ENCODE measurements around the gene NTSR1. TPM values are rescaled to one million over a fixed set of nuclear protein-coding genes. Genes with fewer than 3 reads are reported as not detected.
A peak's percentile ranks its signal among the peaks of the same experiment; 100 is the strongest.

Gene NTSR1
- total RNA-seq, 1 experiment from 2014 or later: 4.5 TPM

DNA sequence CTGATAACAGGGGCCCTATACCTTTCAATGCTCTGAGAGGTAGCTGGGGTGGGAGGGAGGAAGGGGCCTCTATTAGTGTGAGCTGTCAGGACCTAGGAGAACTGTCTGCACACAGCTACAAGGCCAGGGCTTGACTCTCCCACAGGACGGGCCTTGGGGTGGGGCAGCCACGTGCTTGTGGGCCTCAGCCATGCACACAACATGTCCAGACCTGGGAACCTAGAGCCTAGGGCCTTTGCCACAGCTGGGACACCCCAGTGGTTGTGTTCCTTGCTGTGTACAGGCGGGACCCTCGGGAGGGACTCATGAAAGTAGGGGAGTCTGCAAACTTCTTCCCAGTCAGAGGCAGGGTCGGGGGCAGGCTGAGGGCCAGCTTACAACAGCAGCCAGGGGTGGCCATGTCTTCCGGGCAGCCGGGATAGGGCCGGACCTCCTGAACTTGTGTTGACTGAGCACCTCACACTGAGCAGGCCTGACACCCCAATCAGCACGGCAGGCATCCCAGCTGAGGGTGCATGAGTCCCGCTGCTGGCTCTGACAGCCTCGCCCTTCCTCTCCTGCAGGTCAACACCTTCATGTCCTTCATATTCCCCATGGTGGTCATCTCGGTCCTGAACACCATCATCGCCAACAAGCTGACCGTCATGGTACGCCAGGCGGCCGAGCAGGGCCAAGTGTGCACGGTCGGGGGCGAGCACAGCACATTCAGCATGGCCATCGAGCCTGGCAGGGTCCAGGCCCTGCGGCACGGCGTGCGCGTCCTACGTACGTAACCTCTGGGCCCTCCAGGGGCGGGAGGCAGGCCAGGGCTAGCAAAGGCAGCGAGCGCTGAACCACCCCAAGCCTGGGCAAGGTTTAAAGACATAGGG, 45.7 kb downstream of the NTSR1 start:
- TF ChIP-seq, protein P1, sequence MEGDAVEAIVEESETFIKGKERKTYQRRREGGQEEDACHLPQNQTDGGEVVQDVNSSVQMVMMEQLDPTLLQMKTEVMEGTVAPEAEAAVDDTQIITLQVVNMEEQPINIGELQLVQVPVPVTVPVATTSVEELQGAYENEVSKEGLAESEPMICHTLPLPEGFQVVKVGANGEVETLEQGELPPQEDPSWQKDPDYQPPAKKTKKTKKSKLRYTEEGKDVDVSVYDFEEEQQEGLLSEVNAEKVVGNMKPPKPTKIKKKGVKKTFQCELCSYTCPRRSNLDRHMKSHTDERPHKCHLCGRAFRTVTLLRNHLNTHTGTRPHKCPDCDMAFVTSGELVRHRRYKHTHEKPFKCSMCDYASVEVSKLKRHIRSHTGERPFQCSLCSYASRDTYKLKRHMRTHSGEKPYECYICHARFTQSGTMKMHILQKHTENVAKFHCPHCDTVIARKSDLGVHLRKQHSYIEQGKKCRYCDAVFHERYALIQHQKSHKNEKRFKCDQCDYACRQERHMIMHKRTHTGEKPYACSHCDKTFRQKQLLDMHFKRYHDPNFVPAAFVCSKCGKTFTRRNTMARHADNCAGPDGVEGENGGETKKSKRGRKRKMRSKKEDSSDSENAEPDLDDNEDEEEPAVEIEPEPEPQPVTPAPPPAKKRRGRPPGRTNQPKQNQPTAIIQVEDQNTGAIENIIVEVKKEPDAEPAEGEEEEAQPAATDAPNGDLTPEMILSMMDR (IDR thresholded peaks at IDR 0.05; ENCODE audit: unreplicated experiment): no peak
- no TSS peak for BruUV-seq (replicated peaks)
- Mint-ChIP-seq H3K4me3 (ENCODE audit: unreplicated experiment) (no peak overlapping the region), H3K27me3 (ENCODE audit: insufficient read depth, unreplicated experiment) (no peaks in the 10 kb centered on the region), H3K9me3 (ENCODE audit: unreplicated experiment) (no peaks in the 10 kb centered on the region), H3K36me3 (ENCODE audit: insufficient read depth, unreplicated experiment) (peaks cover 6% of the 10 kb centered on the region), H3K27ac (ENCODE audit: low read depth, unreplicated experiment) (no peak overlapping the region), H3K4me1 (ENCODE audit: insufficient read depth, unreplicated experiment) (no peaks in the 10 kb centered on the region)
- ChIA-PET POLR2A (interaction anchor here (0.9 to 1.7 kb wide), 3 partner anchors 14 to 46 kb away, joined by 3 to 12 read pairs (median 3); no protein-coding TSS in a partner anchor), CTCF (interaction anchor here (0.6 to 0.7 kb wide), 2 partner anchors 76 to 469 kb away, joined by 3 read pairs; no protein-coding TSS in a partner anchor)
- no peak for DNase-seq (ENCODE audit: unreplicated experiment)
- intact Hi-C loops (cut with micrococcal nuclease): no loop called here

DNA sequence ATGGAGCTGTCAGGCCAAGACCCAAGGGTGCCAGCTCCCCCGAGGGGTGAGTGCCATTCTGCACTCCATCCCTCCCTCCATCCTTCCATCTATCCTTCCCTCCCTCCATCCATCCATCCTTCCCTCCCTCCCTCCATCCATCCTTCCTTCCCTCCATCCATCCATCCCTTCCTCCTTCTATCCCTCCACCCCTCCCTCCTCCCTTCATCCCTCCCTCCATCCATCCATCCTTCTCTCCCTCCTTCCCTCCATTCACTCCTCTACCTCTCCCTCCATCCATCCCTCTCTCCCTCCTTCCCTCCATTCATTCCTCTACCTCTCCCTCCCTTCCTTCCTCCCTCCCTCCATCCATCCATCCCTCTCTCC, 46.3 kb downstream of the NTSR1 start:
- CTCF ChIA-PET: no interaction called here
- Mint-ChIP-seq H3K4me3 (ENCODE audit: unreplicated experiment) (no peak overlapping the region), H3K27ac (ENCODE audit: low read depth, unreplicated experiment) (no peak overlapping the region), H3K27me3 (ENCODE audit: insufficient read depth, unreplicated experiment) (no peaks in the 10 kb centered on the region), H3K9me3 (ENCODE audit: unreplicated experiment) (no peaks in the 10 kb centered on the region), H3K4me1 (ENCODE audit: insufficient read depth, unreplicated experiment) (no peaks in the 10 kb centered on the region), H3K36me3 (ENCODE audit: insufficient read depth, unreplicated experiment) (peaks cover 6% of the 10 kb centered on the region)
- no TSS peak for BruUV-seq (replicated peaks)
- intact Hi-C loops (cut with micrococcal nuclease): no loop called here
- no peak for DNase-seq (ENCODE audit: unreplicated experiment)
- TF ChIP-seq, protein P1 (IDR thresholded peaks at IDR 0.05; ENCODE audit: unreplicated experiment): no peak
- POLR2A ChIA-PET: no interaction called here

DNA sequence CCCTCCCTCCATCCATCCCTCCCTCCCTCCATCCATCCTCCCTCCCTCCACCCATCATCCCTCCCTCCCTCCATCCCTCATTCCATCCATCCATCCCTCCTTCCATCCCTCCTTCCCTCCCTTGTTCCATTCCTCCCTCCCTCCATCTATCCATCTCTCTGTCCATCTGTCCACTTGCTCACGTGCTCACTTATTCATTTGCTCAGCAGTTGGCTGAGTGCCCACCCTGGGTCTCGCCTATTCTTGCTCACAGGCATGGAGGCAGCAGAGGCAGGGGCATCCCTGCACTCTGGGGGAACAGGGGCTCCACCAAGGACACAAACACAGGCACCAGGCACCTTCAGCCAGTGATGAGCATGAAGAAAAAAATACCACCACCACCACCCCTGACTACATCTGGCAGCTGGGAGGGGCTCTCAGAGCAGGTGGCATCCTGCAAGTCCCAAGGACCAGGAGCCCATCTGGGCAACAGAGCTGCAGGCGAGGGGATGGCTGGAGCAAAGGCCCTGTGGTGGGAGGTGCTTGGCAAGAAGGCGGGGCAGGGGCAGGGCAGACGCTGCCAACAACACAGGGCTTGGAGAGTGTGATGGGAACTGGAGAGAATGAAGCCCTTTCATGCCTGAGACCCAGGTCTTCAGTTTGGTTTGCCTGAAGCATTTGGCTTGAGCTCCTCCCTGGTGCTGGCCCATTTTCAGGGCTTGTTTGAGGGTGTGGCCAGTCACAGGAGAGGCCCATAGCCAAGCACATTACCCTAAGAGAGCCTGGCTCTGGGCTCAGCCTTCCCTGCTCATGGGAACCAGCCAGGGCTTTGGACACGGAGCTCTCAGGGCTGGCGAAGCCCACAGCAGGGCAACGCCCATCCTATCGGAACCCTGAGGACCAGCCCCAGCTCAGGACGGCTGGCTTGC, 47.4 kb downstream of the NTSR1 start:
- intact Hi-C loops (cut with micrococcal nuclease): no loop called here
- CTCF ChIA-PET: interaction anchor here (0.6 to 1.1 kb wide), 2 partner anchors 10 to 150 kb away, joined by 3 to 4 read pairs; no protein-coding TSS in a partner anchor
- no peaks in the 10 kb centered on the region for H3K27me3 Mint-ChIP-seq (ENCODE audit: insufficient read depth, unreplicated experiment)

More for the DNA sequence above, 47.4 kb downstream of the NTSR1 start:
- peaks cover 6% of the 10 kb centered on the region for H3K36me3 Mint-ChIP-seq (ENCODE audit: insufficient read depth, unreplicated experiment)
- no peak overlapping the region for H3K4me3 Mint-ChIP-seq (ENCODE audit: unreplicated experiment)
- POLR2A ChIA-PET: interaction anchor here (0.5 to 1.5 kb wide), 3 partner anchors 16 to 37 kb away, joined by 4 to 9 read pairs (median 4); no protein-coding TSS in a partner anchor
- no TSS peak for BruUV-seq (replicated peaks)
- H3K4me1 Mint-ChIP-seq (ENCODE audit: insufficient read depth, unreplicated experiment): no peaks in the 10 kb centered on the region
- H3K27ac Mint-ChIP-seq (ENCODE audit: low read depth, unreplicated experiment): no peak overlapping the region
- H3K9me3 Mint-ChIP-seq (ENCODE audit: unreplicated experiment): no peaks in the 10 kb centered on the region
- peak; percentile 44 for DNase-seq (ENCODE audit: unreplicated experiment)
- TF ChIP-seq, protein P1 (IDR thresholded peaks at IDR 0.05; ENCODE audit: unreplicated experiment): no peak

All from MCF 10A (cell line).